Activated T-helper 1 cell treated with anti-CD3 and anti-CD28 coated beads, Interleukin-2, amount 50 U/mL, for 16 hours (primary cell): ENCODE measurements around the gene KLKB1.

Experiments used
- DNase-seq, 2 donors: peaks; one replicate each; pipeline ENCODE4 v3.0.0-alpha.2; 2020; ENCODE audit warnings: low read depth in 1 of 2, low spot score in 1 of 2

The KLKB1 gene

DNA sequence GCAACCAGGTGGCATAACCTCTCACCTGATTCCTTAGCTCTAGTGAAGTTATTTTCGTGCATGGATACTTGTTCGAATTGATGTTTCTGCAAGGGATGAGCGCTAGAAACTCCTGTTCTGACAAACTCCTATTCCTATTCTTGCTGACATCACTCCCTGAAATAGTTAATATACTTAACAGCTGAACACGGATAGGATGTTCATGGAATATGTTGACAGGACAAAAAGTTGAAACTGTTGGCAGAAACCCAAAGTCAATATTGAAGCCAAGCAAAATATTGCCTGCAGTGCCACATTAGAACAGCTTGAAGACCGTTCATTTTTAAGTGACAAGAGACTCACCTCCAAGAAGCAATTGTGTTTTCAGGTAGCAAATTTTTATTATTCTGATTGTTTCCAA lies at the start of gene KLKB1:
Gene KLKB1 (plus strand): TSS at position 287 of the 400 bp plus-strand sequence. CDS start 689 bp downstream, outside the sequence.
- no peak for DNase-seq

DNA sequence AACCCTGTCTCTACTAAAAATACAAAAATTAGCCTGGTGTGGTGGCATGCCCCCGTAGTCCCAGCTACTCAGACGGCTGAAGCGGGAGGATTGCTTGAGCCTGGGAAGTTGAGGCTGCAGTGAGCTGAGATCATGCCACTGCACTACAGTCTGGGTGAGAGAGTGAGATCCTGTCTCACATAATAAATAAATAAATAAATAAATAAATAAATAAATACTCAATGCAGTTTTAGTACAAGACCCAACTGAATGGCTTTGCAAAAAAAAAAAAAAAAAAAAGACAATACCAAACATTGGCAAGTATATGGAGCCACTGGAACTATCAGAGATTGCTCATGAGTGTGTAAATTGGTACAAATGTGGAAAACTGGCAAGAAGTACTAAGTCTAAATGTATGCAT lies 39.2 kb upstream of the KLKB1 start:
- no peak for DNase-seq

DNA sequence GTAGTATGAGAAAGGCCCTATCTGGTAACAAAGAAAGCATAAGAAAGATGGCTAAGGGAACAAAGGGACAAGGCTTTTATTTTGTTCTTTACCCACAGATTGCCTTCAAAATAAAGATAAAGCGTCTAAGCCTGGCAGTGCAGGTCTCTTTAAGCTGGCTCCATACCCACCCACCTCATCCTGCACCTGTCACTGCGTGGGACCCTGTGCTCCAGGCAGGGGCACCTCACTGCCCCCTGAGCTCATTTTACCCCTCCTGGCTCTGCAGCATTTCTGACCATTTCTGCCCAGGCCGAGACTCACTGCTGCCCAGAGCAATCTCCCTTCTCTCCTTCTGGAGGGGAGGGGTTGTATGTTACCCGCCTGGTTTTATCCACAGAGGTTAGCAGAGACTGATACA lies 37.7 kb upstream of the KLKB1 start:
- no peak for DNase-seq

- DNase-seq: peak; percentile 27 to 29
These were observed 36.6 kb upstream of the KLKB1 start for GRCh38 chr4:186190581-186191199.

DNA sequence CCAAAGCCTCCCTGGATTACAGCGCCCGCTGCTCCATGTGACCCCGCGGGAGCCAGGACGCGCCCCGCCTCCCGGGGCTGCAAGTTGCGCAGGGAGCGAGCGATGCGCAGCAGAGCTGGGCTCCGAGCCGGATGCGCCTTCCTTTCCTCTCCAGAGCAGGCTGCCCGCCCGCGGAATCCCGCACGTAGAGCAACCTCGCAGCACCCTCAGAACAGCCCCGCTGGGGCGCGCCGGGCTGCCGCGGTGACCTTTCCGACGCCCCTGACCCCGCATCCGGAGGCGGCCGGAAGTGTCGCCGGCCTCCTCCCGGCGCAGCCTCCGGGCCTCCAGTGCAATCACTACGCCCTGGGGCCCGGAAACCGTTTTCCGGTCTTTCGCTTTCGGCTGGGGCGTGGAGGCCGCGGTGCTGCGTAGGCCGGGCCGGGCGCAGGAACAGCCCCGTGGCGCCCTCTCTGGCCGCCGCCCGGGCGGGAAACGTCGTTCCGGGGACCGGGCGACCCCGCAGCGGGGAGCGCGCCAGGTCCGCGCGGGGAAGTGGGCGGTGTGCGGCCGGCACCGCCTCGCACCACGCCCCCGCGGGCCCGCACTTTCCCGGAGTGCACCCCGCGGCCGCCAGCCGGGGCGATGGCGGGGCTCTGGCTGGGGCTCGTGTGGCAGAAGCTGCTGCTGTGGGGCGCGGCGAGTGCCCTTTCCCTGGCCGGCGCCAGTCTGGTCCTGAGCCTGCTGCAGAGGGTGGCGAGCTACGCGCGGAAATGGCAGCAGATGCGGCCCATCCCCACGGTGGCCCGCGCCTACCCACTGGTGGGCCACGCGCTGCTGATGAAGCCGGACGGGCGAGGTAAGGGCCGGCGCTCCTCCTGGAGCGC lies 35.9 kb upstream of the KLKB1 start, which contains the start of gene CYP4V2:
Gene CYP4V2 (plus strand): TSS at position 368 of the 866 bp plus-strand sequence. CDS start 257 bp downstream, at position 625.
- peak; percentile 74 to 78 for DNase-seq

GRCh38 chr4:186192066-186192612 lies 35.2 kb upstream of the KLKB1 start:
- peak; percentile 9 to 18 for DNase-seq

DNA sequence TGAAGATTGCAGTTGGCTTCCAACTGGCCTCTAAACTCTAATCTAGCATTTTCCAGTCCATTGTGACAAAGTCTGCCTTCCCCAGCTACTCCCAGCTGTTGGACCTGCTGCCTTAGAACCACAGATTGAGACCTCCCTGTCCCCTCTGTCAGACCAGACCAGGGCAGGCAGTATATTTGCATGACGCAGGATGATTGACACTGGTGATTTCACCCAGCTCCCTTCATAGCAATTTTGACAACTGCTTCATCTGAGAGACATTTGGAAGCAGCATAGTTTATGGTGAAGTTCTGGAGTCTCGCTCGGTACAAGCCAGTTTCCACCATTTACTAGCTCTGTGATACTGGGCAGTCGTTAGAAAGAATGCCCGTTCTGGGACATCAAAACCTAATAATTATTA lies 33.5 kb upstream of the KLKB1 start:
- DNase-seq: no peak

GRCh38 chr4:186196063-186196462 lies 31.2 kb upstream of the KLKB1 start:
- DNase-seq: no peak

- DNase-seq: no peak
These were observed 26.8 kb upstream of the KLKB1 start for GRCh38 chr4:186200516-186200915.

DNA sequence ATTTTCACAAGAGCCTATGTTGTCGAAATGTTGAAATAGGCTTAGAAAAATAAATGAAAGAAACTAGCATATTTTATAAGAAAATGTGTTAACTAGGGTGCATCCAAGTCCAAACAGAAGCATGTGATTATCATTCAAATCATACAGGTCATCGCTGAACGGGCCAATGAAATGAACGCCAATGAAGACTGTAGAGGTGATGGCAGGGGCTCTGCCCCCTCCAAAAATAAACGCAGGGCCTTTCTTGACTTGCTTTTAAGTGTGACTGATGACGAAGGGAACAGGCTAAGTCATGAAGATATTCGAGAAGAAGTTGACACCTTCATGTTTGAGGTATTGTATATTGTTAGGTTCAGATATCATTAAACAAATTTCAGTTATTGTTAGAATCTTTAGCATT lies 26.3 kb upstream of the KLKB1 start:
- no peak for DNase-seq

DNA sequence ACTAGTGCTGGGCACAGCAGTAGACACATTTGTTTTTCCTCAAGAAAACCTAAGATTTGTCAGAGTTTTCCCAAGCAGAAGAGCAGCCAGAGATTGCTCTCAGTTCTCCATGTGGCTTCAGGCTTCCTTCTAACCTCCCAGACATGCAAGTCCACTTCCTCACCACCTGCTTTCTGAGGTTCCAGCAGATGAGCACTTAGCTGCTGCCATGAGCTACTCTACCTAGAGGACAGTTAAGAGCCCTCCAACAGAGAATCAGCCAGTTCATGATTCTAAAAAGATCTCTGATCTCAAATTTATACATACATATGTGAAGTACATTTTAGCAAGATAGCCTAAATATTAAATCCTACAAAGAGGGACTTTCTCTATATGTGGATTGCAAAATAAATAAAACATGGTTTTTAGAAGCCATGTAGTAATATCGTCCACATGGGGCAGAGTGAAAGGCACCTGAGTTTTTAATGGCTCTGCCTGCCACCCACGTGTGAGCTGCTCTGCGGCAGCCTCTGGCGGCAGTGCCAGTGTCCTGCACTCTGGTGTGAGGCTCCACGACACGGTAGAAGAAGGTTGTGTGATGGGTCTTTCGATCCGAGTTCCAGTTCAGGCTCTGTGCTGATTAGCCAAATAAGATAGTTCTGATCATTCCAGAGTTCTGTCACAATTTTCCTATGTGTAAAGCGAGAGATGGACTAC lies 25.6 kb upstream of the KLKB1 start:
- peak; percentile 17 to 34 for DNase-seq

- no peak for DNase-seq
These were observed 24.7 kb upstream of the KLKB1 start for GRCh38 chr4:186202490-186203140.

- DNase-seq: no peak
These were observed 23.9 kb upstream of the KLKB1 start for GRCh38 chr4:186203406-186203805.

- DNase-seq: no peak
These were observed 23.2 kb upstream of the KLKB1 start for GRCh38 chr4:186204103-186204559.

GRCh38 chr4:186204686-186205085 lies 22.6 kb upstream of the KLKB1 start:
- no peak for DNase-seq

GRCh38 chr4:186205156-186205555 lies 22.2 kb upstream of the KLKB1 start:
- no peak for DNase-seq

DNA sequence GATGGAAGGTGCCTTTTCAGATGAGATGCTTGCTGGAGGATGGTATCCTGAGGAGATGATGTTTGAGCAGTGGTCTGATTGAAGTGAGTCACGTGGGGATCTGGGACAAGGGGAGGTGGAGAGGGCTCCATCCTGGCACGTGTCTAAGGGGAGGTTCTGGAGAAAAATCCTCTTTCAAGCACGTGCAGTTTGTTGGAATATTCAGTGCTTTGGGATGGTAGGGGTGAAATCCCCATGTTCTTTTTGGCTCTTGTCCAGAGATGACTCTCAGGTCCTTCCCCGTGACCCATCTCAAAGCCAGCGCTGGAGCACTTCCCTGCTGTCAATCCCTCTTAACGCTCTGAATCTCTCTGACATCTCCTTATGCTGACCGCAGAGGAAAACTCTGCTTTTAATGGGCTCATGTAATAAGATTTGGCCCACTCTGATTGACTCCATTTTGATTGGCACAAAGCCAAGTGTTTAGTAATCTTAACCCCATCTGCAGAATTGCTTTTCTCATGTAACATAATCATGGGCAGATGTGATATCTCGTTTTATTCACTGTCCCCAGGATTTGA lies 10.8 kb upstream of the KLKB1 start:
- no peak for DNase-seq

GRCh38 chr4:186217733-186218293 lies 9.5 kb upstream of the KLKB1 start:
- DNase-seq: no peak

GRCh38 chr4:186221624-186222023 lies 5.7 kb upstream of the KLKB1 start:
- DNase-seq: no peak

DNA sequence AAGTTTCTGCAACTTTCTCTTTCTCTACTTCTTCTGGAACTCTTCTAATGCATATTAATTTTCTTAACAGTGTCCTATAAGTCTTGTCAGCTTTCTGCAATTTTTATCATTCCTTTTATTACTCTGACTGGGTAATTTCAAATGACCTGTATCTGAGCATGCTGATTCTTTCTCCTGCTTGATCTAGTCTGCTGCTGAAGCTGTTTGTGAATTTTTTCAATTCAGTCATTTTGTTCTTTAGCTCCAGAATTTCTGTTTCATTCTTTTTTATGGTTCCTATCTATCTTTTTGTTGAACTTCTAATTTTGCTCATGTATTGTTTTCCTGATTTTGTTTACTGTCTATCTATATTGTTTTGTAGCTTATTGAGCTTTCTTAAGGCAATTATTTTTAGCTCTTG lies 1.5 kb upstream of the KLKB1 start:
- no peak for DNase-seq
